Heart right ventricle (tissue), 16 donors: Measurements from ENCODE around the gene MAP4K4. TPM values are rescaled to one million over a fixed set of nuclear protein-coding genes. Genes with fewer than 3 reads are reported as not detected.

ENCODE experiments used
- ATAC-seq, 8 donors: fragments of 200-7000 bp; cut with Tn5 transposase; one replicate each; pipeline ENCODE4 v1.9.1; 2020; ENCODE audit warnings: mild to moderate bottlenecking in 8 of 8, moderate library complexity in 8 of 8, moderate number of reproducible peaks in 1 of 8
- DNase-seq, 2 donors: peaks; one replicate each; pipeline ENCODE4 v3.0.0-alpha.2; 2020
- H3K27ac ChIP-seq, 10 donors: fragments of 200-600 bp; sonication (generic) in 2 of 10; one replicate each; pipeline versions ENCODE4 v1.5.0 to v1.8.0; 2020 to 2022; ENCODE audit warnings: mild to moderate bottlenecking in 3 of 10
- H3K27me3 ChIP-seq, 7 donors: fragments of 200-600 bp; one replicate each; pipeline ENCODE4 v1.8.0; 2021 to 2022; ENCODE audit warnings: mild to moderate bottlenecking in 2 of 7
- H3K36me3 ChIP-seq, 9 donors: fragments of 200-600 bp; sonication (generic) in 1 of 9; one replicate each; pipeline versions ENCODE4 v1.5.0 to v1.8.0; 2020 to 2022; ENCODE audit warnings: mild to moderate bottlenecking in 2 of 9
- H3K4me1 ChIP-seq, 9 donors: fragments of 200-600 bp; sonication (generic) in 1 of 9; one replicate each; pipeline versions ENCODE4 v1.5.0 to v1.8.0; 2020 to 2022; ENCODE audit warnings: mild to moderate bottlenecking in 4 of 9
- H3K4me3 ChIP-seq, 10 donors: fragments of 200-600 bp; sonication (generic) in 2 of 10; one replicate each; pipeline versions ENCODE4 v1.5.0 to v1.8.0; 2020 to 2022; ENCODE audit warnings: mild to moderate bottlenecking in 7 of 10, moderate library complexity in 2 of 10
- H3K9me3 ChIP-seq, 11 donors: fragments of 200-600 bp in 10 of 11; sonication (generic) in 2 of 11; one replicate each; pipeline versions ENCODE4 v1.5.0 to v1.8.0; 2013 to 2022; ENCODE audit warnings: mild to moderate bottlenecking in 2 of 11, control low read depth in 1 of 11, moderate library complexity in 1 of 11
- CTCF ChIP-seq, 9 donors: fragments of 200-600 bp; sonication (generic) in 2 of 9; IDR thresholded peaks; one replicate each; pipeline versions ENCODE4 v1.5.0 to v1.8.0; 2021 to 2022; ENCODE audit warnings: antibody characterized with exemption in 9 of 9, mild to moderate bottlenecking in 5 of 9, moderate library complexity in 1 of 9
- WGBS, 2 donors: extraction: QIAGEN DNeasy Blood & Tissue Kit; methylation state at CpG; one replicate each; pipeline ENCODE4 v1.1.7; 2013; ENCODE audit warnings: inconsistent platforms in 1 of 2; 5-methylcytosine and 5-hydroxymethylcytosine counted together
- intact Hi-C, 10 donors: fragments of 100-400 bp; cut with DNase I; formaldehyde crosslinking; loops; one replicate each; pipeline versions ENCODE4 v1.11.1 to v1.14.2; 2022
- polyA plus RNA-seq, 2 donors: library from polyadenylated mRNA; stranded (reverse); fragments of 200-250 nt; gene quantifications; one replicate each; pipeline ENCODE4 v1.2.3, GENCODE V29; 2013
- total RNA-seq, 10 donors: library from RNA; stranded (reverse); fragmentation: NEBNext Ultra II Directional in 3 of 10; extraction: Animal tissue kit (Norgen Biotek cat#: 25700) in 3 of 10; gene quantifications; one replicate each; pipeline versions ENCODE4 v1.2.1 to v1.2.4, GENCODE V29; 2021 to 2023
- donor health status: Arrhythmogenic right ventricular cardiomyopathy.
- donor health status: ischemic (EF 13 %, LVEDD 7.1; RV severe dilation, severe dysfunction).
- donor health status: healthy with polysubstance abuse.
- donor health status: DM: no; HTN: yes; CAD: no.
- donor health status: DM: no; HTN: no; CAD: no.
- donor health status: ischemic (EF 25% LVEDD 6.9; RV normal size, moderate dysfunction).
- donor health status: ischemic (EF 25% LVEDD 5.7; RV mildly dilated, moderate dysfunction).
- donor health status: healthy.
- donor health status: DM: yes; HTN: yes; CAD: no.
- donor health status: Ischemic cardiomyopathy.
- donor health status: ischemic (EF 35%, LVEDD 5.7; RV mildly dilated, moderate dysfunction).
- donor health status: nonischemic (EF 11% LVEDD 7.7; RV severe dilation, severe dysfunction).
- donor health status: DM: yes; HTN: yes; CAD: no.
- donor health status: PGD.
- donor health status: ischemic (EF 29% LVEDD 5.4; RV normal size, mild dysfunction).
- donor health status: nonischemic (EF 23%, LVEDD 6.1; RV moderate dilation, normal function).

The MAP4K4 gene
- total and polyA plus RNA-seq, 12 donors: 44.3 to 116 (median 86.1) TPM

DNA sequence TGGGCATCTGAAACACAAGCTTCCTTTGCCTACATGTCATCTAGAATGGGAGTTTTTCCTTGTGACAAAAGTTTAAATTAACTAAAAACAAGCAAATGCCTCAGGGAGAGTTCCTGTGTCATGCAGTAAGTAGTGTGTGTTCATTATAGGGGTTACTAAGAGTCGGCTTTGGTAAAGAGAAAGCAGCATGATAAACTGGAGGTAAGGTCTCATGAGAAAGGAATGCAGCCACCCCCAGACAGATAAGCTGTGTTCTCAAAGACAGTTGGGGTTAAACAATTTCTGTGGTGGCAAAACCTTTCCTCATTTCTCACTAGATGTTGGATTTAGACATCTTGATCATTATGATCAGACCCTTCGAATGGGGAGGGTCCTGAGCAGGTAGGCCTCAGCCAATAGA lies 129.7 kb downstream of the MAP4K4 start:
- no peaks in the 10 kb centered on the region for H3K27me3 ChIP-seq
- peaks cover 0 to 74% (median 8%) of the 10 kb centered on the region in 9 donors for H3K36me3 ChIP-seq
- peaks cover 18 to 91% (median 76%) of the 10 kb centered on the region in 9 donors for H3K4me1 ChIP-seq
- 48 to 54% methylated on average over 2 of the region's 2 CpGs for WGBS, 2 donors
- no peak for TF ChIP-seq CTCF (IDR thresholded peaks at IDR 0.05)
- no peak overlapping the region for H3K4me3 ChIP-seq
- peak overlapping the region; percentile 5 to 76 (median 56) for H3K27ac ChIP-seq
- no peaks in the 10 kb centered on the region for H3K9me3 ChIP-seq
- ATAC-seq (peak in 5 of 8 donors; percentile 39 to 69 (median 54)), DNase-seq (no peak)
- intact Hi-C loops: loop anchor here in 8 of 10 donors (5.0 to 10.0 kb wide), 7 partner anchors 35 to 310 kb away; partner anchors contain the start of gene MAP4K4 (in 5 of the 8)

- Histone ChIP-seq H3K9me3 (no peaks in the 10 kb centered on the region), H3K4me1 (peaks cover 18 to 81% (median 70%) of the 10 kb centered on the region in 9 donors), H3K36me3 (peaks cover 0 to 84% (median 8%) of the 10 kb centered on the region in 9 donors), H3K27ac (peak overlapping the region in 9 of 10 donors; percentile 16 to 76 (median 66)), H3K4me3 (no peak overlapping the region), H3K27me3 (no peaks in the 10 kb centered on the region)
- WGBS, 2 donors: 54 to 60% methylated on average over 5 of the region's 5 CpGs
- TF ChIP-seq CTCF (IDR thresholded peaks at IDR 0.05): no peak
- intact Hi-C loops: loop anchor here in 9 of 10 donors (2.0 to 10.0 kb wide), 8 partner anchors 36 to 311 kb away; partner anchors contain the start of gene MAP4K4 (in 5 of the 9)
- ATAC-seq (no peak), DNase-seq (no peak)
Observed at GRCh38 chr2:101828257-101828656, 130.8 kb downstream of the MAP4K4 start.

DNA sequence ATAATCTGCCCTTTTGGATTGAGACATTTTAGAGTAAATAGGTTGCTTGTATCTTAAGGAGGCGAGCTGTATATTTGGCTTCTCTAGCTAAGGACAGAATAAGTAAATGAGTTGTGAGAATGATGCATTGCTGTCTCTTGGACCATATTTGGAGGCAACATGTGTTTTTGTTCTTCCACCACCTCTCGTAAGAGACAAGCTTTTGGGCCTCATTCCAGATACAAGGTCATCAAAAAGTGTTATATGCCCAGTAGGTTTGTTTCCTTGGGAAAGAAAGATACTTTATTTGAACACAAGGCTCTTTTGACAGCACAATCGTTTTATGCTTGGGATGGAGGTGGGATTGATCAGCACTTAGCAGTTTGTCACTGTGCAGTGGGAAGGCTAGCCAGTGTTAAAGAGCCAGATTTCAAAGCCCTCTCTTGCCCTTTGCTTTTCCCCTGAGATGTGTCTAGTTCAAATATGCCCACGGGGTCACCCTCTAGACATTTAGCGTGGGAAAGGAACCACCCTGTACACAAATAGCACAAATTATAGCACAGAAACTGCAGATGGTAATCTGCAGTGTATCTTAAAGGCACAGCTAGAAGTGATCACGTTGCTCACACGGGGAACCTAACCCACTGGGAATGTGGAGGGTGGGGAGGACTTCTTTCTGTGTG lies 131.3 kb downstream of the MAP4K4 start:
- H3K27ac ChIP-seq: peak overlapping the region; percentile 16 to 76 (median 56)
- H3K36me3 ChIP-seq: peaks cover 0 to 90% (median 8%) of the 10 kb centered on the region in 9 donors
- H3K4me1 ChIP-seq: peaks cover 18 to 75% (median 64%) of the 10 kb centered on the region in 9 donors
- 9 to 18% methylated on average over 7 of the region's 7 CpGs for WGBS, 2 donors
- DNase-seq (no peak), ATAC-seq (peak in 6 of 8 donors; percentile 34 to 69 (median 46))
- no peaks in the 10 kb centered on the region for H3K27me3 ChIP-seq
- no peak overlapping the region for H3K4me3 ChIP-seq
- TF ChIP-seq CTCF (IDR thresholded peaks at IDR 0.05): no peak
- H3K9me3 ChIP-seq: no peaks in the 10 kb centered on the region
- intact Hi-C loops: loop anchor here in 9 of 10 donors (2.0 to 10.0 kb wide), 8 partner anchors 37 to 312 kb away; partner anchors contain the start of gene MAP4K4 (in 5 of the 9)

DNA sequence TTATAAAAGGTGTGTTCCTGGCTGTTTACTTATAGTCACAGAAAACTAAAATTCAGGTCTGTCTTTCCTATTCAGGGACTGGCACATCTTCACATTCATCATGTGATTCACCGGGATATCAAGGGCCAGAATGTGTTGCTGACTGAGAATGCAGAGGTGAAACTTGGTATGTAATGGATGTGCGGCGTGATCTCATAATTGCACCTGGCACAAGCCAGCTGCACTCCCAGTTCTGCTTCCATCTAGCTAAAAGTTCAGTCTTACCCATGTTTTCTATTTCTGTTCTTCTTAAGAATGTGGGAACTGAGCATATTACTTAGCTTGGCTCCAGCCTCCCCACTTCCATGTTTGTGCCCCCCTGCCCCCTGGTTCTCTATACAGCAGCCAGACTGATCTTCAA lies 131.9 kb downstream of the MAP4K4 start:
- no peak overlapping the region for H3K4me3 ChIP-seq
- H3K27me3 ChIP-seq: no peaks in the 10 kb centered on the region
- no peak for TF ChIP-seq CTCF (IDR thresholded peaks at IDR 0.05)
- ATAC-seq (no peak), DNase-seq (no peak)
- peaks cover 18 to 73% (median 63%) of the 10 kb centered on the region in 9 donors for H3K4me1 ChIP-seq
- WGBS, 2 donors: 59 to 74% methylated on average over 3 of the region's 3 CpGs
- intact Hi-C loops: loop anchor here in 9 of 10 donors (2.0 to 10.0 kb wide), 8 partner anchors 37 to 312 kb away; partner anchors contain the start of gene MAP4K4 (in 5 of the 9)
- H3K36me3 ChIP-seq: peaks cover 0 to 95% (median 10%) of the 10 kb centered on the region in 9 donors
- H3K9me3 ChIP-seq: no peaks in the 10 kb centered on the region
- peak overlapping the region in 9 of 10 donors; percentile 16 to 76 (median 66) for H3K27ac ChIP-seq
